HG03280 (cell line): ENCODE data around the gene CARNS1.
A peak's percentile ranks its signal among the peaks of the same experiment; 100 is the strongest.
"Not testable (repeated sequence)": the region's sequence is repeated elsewhere in the genome, so short reads cannot be mapped to it uniquely, and the experiment has no call there.

Source experiments
- ATAC-seq: cut with Tn5 transposase; IDR thresholded peaks from one replicate; pipeline ENCODE4 v1.9.1; 2021; ENCODE audit warnings: mild to moderate bottlenecking, moderate library complexity; ENCODE audit not compliant: unreplicated experiment

CARNS1 gene

DNA sequence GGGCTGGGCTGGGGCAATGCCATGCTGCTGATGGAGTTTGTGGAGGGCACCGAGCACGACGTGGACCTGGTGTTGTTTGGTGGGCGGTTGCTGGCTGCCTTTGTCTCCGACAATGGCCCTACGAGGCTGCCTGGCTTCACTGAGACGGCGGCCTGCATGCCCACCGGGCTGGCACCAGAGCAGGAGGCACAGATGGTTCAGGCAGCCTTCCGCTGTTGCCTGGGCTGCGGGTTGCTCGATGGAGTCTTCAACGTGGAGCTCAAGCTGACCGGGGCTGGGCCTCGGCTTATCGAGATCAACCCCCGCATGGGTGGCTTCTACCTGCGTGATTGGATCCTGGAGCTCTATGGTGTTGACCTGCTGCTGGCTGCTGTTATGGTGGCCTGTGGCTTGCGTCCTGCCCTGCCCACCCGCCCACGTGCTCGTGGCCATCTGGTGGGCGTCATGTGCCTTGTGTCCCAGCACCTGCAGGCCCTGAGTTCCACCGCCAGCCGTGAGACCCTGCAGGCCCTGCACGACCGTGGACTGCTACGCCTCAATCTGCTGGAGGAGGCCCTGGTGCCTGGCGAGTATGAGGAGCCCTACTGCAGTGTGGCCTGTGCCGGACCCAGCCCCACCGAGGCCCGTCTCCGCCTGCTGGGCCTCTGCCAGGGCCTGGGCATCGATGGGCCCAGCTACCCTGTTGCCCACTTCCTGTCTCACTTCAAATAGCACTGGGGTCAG, 8.6 kb downstream of the CARNS1 start:
- ATAC-seq: no peak

GRCh38 chr11:67427364-67427859, 11.9 kb downstream of the CARNS1 start:
- ATAC-seq: not testable (repeated sequence)

DNA sequence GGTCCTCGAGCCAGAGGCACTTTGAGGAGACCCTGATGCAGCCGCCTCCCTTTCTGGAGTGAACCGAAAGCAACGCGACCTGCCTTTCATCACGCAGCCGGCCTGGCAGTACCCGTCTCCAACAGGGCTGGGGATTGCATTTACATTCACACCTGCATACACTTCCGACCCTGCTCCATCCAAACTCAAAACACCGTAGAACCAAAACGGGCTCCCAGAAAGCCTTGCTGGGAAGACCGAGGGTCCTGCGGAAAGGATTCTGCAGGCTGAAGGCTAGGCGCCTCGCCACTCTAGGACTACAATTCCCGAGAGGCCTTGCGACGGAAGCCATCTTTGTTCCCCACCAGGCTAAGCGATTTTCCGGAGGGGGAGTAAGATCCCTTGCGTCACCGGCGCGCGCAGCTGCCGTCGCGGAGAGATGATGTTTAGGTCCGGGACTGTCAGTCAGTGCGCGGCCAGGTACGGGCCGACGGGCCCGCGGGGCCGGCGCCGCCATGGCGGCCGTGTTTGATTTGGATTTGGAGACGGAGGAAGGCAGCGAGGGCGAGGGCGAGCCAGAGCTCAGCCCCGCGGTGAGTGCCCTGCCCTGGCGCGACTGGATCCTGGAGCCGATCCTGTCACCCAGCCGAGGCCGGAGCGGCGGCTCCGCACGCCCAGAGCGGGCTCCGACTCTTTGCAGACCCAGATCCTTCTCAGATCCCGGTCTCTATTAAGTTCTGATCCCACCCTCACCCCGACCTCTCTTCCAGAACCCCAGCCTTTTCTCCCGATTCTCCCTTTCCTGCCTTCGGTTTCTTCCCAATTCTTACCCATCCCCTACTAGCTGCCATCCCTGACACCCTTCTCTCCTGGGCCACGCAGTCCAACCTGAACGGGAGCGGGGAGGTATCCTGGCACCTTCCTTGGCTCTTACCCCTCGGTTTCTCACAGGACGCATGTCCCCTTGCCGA, 12.8 kb downstream of the CARNS1 start, which contains the start of gene RPS6KB2:
RPS6KB2 (plus strand) TSS at position 443 of the 950 bp plus-strand sequence; CDS start at position 495, 52 bp downstream.
- peak; percentile 88 for ATAC-seq

DNA sequence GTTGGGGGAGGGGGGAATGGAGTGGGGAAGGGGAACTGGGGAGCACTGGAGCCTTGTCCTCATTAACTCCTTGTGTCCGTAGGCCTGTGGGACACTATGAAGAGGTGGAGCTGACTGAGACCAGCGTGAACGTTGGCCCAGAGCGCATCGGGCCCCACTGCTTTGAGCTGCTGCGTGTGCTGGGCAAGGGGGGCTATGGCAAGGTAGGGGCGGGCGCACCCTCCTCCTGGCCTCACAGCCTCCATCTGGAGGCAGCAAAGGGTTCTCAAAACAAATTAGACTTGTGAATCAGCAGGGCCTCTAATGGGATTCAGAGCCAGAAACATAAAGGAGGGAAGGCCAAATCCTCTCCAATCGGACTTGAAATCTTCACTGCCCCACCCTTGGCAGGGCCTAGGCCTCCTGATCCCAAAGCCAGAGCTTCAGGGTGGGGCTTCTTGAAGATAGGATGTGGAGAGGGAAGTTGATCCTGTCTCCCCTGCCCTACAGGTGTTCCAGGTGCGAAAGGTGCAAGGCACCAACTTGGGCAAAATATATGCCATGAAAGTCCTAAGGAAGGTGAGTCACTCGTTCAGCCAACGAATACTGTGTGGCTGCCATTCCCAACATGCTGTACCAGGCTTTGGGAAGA, 13.7 kb downstream of the CARNS1 start:
- no peak for ATAC-seq

- no peak for ATAC-seq
Observed at GRCh38 chr11:67429722-67430121, 14.2 kb downstream of the CARNS1 start.

DNA sequence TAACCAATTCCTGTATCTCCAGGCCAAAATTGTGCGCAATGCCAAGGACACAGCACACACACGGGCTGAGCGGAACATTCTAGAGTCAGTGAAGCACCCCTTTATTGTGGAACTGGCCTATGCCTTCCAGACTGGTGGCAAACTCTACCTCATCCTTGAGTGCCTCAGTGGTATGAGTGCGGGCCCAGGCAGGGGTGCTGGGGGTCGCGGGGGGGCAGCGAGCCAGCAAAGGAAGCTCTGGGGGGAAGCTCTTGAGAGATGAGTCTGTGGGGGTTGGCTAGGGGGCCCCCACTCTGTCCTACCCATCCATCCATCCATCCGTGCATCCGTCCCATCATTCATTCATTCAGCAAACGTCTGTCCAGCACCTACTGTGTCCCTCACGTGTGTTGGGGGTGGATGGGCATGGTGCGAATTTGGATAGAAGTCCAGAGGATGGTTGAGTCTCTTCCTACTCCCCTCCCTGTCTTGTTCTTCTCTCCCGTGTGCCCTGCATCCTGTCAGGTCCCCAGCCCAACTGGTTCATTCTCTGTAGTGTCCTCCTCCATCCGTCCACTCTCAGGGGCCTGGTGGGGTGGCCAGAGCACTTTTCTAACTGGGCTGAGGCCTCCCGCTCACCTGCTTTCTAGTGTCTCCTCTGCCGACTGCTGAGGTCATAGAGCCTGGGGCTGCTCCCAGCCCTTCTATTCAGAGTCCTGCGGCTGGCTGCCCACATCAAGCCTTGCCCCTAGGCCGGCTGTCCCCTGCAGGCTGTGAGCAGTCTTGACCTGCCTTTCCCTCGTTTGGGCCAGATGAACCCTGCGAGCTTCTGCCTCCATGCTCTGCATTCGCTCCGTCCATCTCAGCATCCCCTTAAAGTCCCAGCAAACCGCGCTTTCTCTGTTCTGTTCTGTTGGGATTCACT, 16.1 kb downstream of the CARNS1 start:
- ATAC-seq: no peak

DNA sequence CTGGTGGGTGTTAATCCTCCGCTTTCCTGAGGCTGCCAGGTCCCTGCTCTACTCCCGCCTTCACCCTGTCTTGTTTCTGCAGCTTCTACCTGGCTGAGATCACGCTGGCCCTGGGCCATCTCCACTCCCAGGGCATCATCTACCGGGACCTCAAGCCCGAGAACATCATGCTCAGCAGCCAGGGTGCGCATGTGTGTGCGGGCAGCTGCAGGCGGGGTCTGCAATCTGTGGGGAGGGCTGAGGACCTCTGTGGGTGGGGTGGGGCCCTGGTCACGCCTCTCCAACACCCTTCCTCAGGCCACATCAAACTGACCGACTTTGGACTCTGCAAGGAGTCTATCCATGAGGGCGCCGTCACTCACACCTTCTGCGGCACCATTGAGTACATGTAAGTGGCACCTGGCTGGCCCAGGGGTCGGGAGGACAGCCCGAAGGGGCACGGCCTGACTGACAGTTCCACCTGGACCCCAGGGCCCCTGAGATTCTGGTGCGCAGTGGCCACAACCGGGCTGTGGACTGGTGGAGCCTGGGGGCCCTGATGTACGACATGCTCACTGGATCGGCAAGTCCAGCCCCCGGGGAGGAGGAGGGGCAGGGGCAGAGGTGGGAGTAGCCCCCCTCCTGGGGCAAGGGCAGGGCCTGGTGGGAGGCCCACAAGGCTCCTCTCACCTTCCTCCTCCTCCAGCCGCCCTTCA, 17.3 kb downstream of the CARNS1 start:
- ATAC-seq: no peak

DNA sequence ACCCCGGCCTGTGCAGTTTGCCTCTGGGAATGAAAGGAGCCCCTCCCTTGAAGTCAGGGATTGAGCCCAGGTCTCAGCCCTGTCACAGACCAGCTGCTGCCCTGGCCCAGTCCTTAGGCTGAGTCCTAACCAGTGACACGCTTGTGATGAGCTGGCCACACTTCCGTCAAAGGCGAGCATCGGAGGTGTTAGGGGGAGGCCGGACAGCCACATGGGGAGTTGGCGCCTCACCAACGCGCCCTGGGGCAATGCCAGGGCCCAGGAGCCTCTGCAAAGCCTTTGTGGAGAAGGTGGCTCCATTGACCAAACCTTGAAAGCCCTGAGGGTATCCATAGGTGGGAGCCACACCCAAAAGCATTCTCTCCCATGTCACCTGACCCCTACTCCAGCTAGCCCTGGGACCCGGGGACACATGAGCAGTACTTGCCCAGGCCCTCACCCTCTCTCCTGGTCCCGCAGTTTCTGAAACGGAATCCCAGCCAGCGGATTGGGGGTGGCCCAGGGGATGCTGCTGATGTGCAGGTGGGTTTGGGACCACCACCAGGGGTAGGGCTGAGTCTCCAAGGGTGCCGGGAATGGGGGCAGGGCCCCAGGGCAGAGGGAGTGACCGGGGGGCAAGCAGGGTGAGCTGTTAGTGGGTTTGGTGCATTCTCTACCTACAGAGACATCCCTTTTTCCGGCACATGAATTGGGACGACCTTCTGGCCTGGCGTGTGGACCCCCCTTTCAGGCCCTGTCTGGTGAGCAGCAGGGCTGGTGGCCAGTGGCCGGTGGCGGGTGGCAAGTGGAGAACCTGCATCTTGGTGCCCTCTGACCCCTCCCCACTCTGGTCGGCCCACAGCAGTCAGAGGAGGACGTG, 18.3 kb downstream of the CARNS1 start:
- ATAC-seq: no peak

GRCh38 chr11:67434395-67434881, 19.0 kb downstream of the CARNS1 start:
- ATAC-seq: no peak

- no peak for ATAC-seq
Observed at GRCh38 chr11:67435031-67435726, 19.7 kb downstream of the CARNS1 start.

DNA sequence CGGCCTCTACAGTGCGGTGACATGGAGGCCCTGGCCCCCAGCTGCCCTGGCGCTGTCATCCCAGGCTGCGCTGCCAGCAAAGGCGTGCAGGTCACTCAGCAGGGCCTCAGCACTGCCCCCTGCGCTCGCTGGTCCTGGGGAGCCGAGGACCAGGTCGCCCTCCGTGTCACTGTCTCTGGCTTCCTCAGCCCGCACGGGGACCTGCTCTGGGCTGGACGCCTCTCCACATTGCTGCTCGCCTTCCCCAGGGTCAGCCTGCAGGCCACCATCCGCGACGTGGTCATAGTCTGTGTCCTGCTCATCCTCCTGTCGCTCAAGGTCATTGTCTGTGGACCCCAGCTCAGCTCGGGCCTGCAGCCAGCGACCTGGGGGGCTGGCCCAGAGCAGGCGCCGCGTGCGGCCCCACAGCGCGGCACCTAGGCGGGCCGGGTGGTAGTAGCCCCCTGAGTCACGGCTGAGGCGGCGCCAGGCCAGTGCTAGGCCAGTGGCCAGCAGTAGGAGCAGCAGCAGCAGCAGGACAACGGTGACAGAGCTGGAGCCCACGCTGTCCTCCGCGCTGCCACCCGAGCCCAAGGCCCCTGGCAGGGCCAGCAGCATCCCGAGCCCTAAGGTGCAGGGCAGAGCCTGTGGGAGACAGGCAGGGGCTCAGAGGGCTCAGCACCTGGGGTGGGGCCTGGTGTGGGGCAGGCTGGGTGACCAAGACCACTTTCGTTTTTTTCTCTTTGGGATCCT, 20.4 kb downstream of the CARNS1 start:
- no peak for ATAC-seq

DNA sequence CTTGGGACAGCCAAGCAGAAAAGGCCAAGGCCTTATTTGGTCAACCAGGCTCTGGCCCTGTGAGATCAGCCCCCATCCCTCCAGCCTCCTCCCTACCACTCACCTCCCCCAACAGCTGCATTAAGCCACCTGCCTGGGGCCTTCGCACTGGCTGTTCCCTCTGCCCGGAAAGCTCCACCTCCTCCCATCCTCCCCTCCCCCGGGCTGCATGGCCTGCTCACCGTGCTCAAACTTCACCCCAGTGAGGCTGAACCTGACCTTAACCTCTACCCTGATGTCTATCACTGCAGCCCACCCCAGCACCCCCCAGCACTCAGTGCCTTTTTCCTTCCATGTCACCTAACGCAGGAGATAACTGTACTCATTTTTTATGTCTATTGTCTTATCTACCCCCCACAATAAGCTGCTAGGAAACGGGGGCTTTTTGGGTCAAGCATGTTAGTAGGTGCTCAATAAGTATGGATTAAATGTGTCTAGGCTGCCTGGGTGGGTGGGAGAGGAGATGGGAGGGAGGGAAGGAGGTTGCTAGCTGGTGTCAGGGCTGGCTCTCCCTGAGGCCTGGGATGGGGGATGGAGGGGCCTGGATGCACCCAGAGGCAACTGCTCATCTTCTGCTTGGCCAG, 21.1 kb downstream of the CARNS1 start:
- no peak for ATAC-seq

GRCh38 chr11:67437082-67437808, 21.8 kb downstream of the CARNS1 start, which contains the start of gene PTPRCAP:
PTPRCAP (minus strand) TSS chr11:67437682; CDS start chr11:67437619, 63 bp downstream.
- ATAC-seq: no peak

DNA sequence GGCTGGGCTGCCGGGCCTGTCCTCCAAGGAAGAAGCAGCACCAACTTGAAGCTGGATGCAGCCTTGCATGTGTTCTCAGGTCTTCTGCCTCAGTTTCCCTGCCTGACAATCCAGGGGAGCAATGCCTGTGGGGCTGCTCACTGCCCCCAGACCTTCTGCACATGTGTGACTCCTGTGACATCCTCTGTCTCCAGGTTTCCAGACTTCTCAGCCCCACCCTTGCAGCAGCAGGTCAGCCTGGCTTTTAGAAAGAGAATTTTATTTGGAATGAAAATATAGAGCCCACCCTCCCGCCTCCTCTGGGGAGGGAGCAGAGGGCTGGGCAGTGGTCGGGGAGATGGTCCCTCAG, 22.3 kb downstream of the CARNS1 start:
- no peak for ATAC-seq

- ATAC-seq: no peak
Observed at GRCh38 chr11:67438158-67438902, 22.9 kb downstream of the CARNS1 start.
